Measurements from ENCODE around the gene TSPAN12.

DNA sequence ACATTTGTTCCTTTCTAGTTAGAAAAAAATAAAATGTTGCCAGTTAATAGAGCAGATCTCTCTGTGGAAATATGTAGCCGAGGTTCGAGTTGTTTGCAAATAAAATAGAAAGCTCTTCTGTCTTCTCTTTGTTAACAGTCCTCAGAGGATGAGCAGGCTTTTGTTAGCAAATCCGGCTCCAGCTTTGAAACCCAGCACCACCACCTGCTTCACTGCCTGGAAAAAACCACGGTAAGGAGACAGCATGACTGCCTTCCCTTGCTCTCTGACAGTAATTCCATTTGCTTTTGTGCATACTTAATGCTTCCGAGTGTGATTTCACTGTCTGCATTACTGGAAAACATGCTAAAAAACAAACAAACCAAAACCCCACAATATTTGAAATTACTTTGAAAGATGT, 115.6 kb downstream of the TSPAN12 start:
- TF ChIP-seq CTCF (IDR thresholded peaks at IDR 0.05; ENCODE audit: extremely low read depth in 1 of 2, insufficient read depth in 1 of 2, low read depth in 1 of 2, low read length in 2 of 2) (no peak), POLR2A (IDR thresholded peaks at IDR 0.05; ENCODE audit: low read depth, low read length) (no peak), POLR2AphosphoS5 (IDR thresholded peaks at IDR 0.05; ENCODE audit: insufficient read depth, low read depth, low read length) (no peak), JUN (IDR thresholded peaks at IDR 0.05; ENCODE audit: borderline replicate concordance, insufficient read depth, insufficient read length, low read depth) (no peak), EZH2 (IDR thresholded peaks at IDR 0.05; ENCODE audit: borderline replicate concordance, low read depth, low read length, severe bottlenecking) (no peak), GATA2 (IDR thresholded peaks at IDR 0.05; ENCODE audit: insufficient read depth, insufficient read length, low read depth, low read length) (no peak), MYC (IDR thresholded peaks at IDR 0.05; ENCODE audit: low read depth, low read length) (no peak)
- TF ChIP-seq, protein P1, sequence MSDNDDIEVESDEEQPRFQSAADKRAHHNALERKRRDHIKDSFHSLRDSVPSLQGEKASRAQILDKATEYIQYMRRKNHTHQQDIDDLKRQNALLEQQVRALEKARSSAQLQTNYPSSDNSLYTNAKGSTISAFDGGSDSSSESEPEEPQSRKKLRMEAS (IDR thresholded peaks at IDR 0.05; ENCODE audit: insufficient read depth, insufficient read length) = no peak

Measured in endothelial cell of umbilical vein (primary cell).